GM23338 (cell line): Measurements from ENCODE around the gene ZBTB8B. TPM values are rescaled to one million over a fixed set of nuclear protein-coding genes. Genes with fewer than 3 reads are reported as not detected.

Experiments used
- ATAC-seq: fragments of 200-7000 bp; cut with Tn5 transposase; 3 replicates; pipeline ENCODE4 v1.9.1; 2020
- DNase-seq: peaks from one replicate; pipeline ENCODE4 v3.0.0-alpha.2; 2015; ENCODE audit warnings: low spot score
- H2AFZ ChIP-seq: fragments of 200-600 bp; sonication (generic); 2 replicates; pipeline ENCODE4 v1.8.0; 2016; ENCODE audit warnings: antibody characterized with exemption, mild to moderate bottlenecking, moderate library complexity
- H3F3A ChIP-seq: fragments of 200-600 bp; sonication (generic); replicated peaks from 2 replicates; pipeline ENCODE4 v1.8.0; 2017; ENCODE audit warnings: antibody characterized with exemption, mixed run types, low read depth
- H3K27ac ChIP-seq: fragments of 200-600 bp; sonication (generic); 2 replicates; pipeline ENCODE4 v1.6.1; 2016; ENCODE audit warnings: low read depth
- H3K27me3 ChIP-seq: fragments of 200-600 bp; sonication (generic); 2 replicates; pipeline ENCODE4 v1.8.0; 2016; ENCODE audit warnings: mild to moderate bottlenecking, mixed run types, moderate library complexity; ENCODE audit not compliant: insufficient read depth
- H3K36me3 ChIP-seq: fragments of 200-600 bp; sonication (generic); 2 replicates; pipeline ENCODE4 v1.8.0; 2016; ENCODE audit warnings: mild to moderate bottlenecking; ENCODE audit not compliant: insufficient read depth
- H3K4me1 ChIP-seq: fragments of 200-600 bp; sonication (generic); 2 replicates; pipeline ENCODE4 v1.8.0; 2016; ENCODE audit warnings: mild to moderate bottlenecking, moderate library complexity; ENCODE audit not compliant: insufficient read depth
- H3K4me2 ChIP-seq: fragments of 200-600 bp; sonication (generic); 2 replicates; pipeline ENCODE4 v1.7.1; 2017; ENCODE audit warnings: mixed run types
- H3K4me3 ChIP-seq: fragments of 200-600 bp; sonication (generic); 2 replicates; pipeline ENCODE4 v1.6.1; 2016; ENCODE audit warnings: mixed run types
- H3K79me2 ChIP-seq: fragments of 200-600 bp; sonication (generic); replicated peaks from 2 replicates; pipeline ENCODE4 v1.8.0; 2017; ENCODE audit warnings: mild to moderate bottlenecking; ENCODE audit not compliant: insufficient read depth
- H3K9me2 ChIP-seq: fragments of 200-600 bp; sonication (generic); 2 replicates; pipeline ENCODE4 v1.8.0; 2017; ENCODE audit not compliant: insufficient read depth
- H4K20me1 ChIP-seq: fragments of 200-600 bp; sonication (generic); replicated peaks from 2 replicates; pipeline ENCODE4 v1.8.0; 2017; ENCODE audit warnings: mild to moderate bottlenecking; ENCODE audit not compliant: insufficient read depth
- H3K27ac Mint-ChIP-seq: 2 replicates; pipeline ENCODE4 v1.8.0; 2020; ENCODE audit warnings: inconsistent platforms, mild to moderate bottlenecking, moderate library complexity, mixed read lengths
- H3K27me3 Mint-ChIP-seq: 3 replicates; pipeline ENCODE4 v1.8.0; 2022; ENCODE audit warnings: low read depth, mild to moderate bottlenecking, moderate library complexity, mixed read lengths, inconsistent platforms; ENCODE audit not compliant: insufficient read depth, poor library complexity
- H3K36me3 Mint-ChIP-seq: 3 replicates; pipeline ENCODE4 v1.8.0; 2021; ENCODE audit warnings: low read depth, mild to moderate bottlenecking, inconsistent platforms, moderate library complexity, mixed read lengths
- H3K4me1 Mint-ChIP-seq: 3 replicates; pipeline ENCODE4 v1.8.0; 2020; ENCODE audit warnings: mild to moderate bottlenecking, inconsistent platforms, mixed read lengths
- H3K4me3 Mint-ChIP-seq: 3 replicates; pipeline ENCODE4 v1.8.0; 2021; ENCODE audit warnings: moderate library complexity, mild to moderate bottlenecking, inconsistent platforms, mixed read lengths
- H3K9me3 Mint-ChIP-seq: 3 replicates; pipeline ENCODE4 v1.8.0; 2020; ENCODE audit warnings: moderate library complexity, mild to moderate bottlenecking, inconsistent platforms, mixed read lengths
- CREB1 ChIP-seq: fragments of 250-450 bp; sonication (Bioruptor Pico); IDR thresholded peaks from 2 replicates; pipeline ENCODE4 v1.5.0; 2020; ENCODE audit warnings: low read depth, mild to moderate bottlenecking, moderate library complexity
- ETS1 ChIP-seq: IDR thresholded peaks from 2 replicates; pipeline ENCODE4 v1.6.1; 2016; ENCODE audit warnings: antibody characterized with exemption
- JUNB ChIP-seq: IDR thresholded peaks from one replicate; pipeline ENCODE4 v1.6.1; 2016; ENCODE audit warnings: antibody characterized with exemption; ENCODE audit not compliant: unreplicated experiment
- POLR2AphosphoS5 ChIP-seq: IDR thresholded peaks from 2 replicates; pipeline ENCODE4 v1.6.1; 2016; ENCODE audit warnings: antibody characterized with exemption, low read depth
- ZNF331 ChIP-seq: fragments of 250-450 bp; sonication (Bioruptor Pico); IDR thresholded peaks from 2 replicates; pipeline ENCODE4 v1.5.0; 2020; ENCODE audit warnings: low read depth, mild to moderate bottlenecking, moderate library complexity
- ZNF462 ChIP-seq: fragments of 250-450 bp; sonication (Bioruptor Pico); IDR thresholded peaks from 2 replicates; pipeline ENCODE4 v1.5.0; 2020; ENCODE audit warnings: mild to moderate bottlenecking, moderate library complexity
- polyA plus RNA-seq: library from polyadenylated mRNA; unstranded; fragments of >200 nt; fragmentation: Nextera tagmentation; extraction: Ambion mirVana; gene quantifications from 2 replicates; pipeline ENCODE4 v1.2.1, GENCODE V29; 2016
- total RNA-seq: library from RNA; depleted of rRNA; stranded (reverse); fragments of >200 nt; shearing (Covaris generic); gene quantifications from 2 replicates; pipeline ENCODE4 v1.2.3, GENCODE V29; 2014

Gene ZBTB8B
- total and polyA plus RNA-seq, 2 experiments from 2014 or later: 0.95 to 4.2 TPM

- TF ChIP-seq ZNF462 (no peak), POLR2AphosphoS5 (no peak)
Measured at GRCh38 chr1:32474954-32475353, 10.1 kb downstream of the ZBTB8B start (continued).

GRCh38 chr1:32480003-32480402 lies 15.1 kb downstream of the ZBTB8B start:
- Histone ChIP-seq H3K4me2 (no peak overlapping the region), H2AFZ (no peak overlapping the region), H3K27ac (no peak overlapping the region), H3K4me3 (no peak overlapping the region), H3K36me3 (no peaks in the 10 kb centered on the region), H3K79me2 (no peaks in the 10 kb centered on the region), H3K9me2 (no peaks in the 10 kb centered on the region), H3F3A (no peaks in the 10 kb centered on the region), H3K27me3 (no peaks in the 10 kb centered on the region), H4K20me1 (no peaks in the 10 kb centered on the region; the same call in 1 of the 2 replicates), H3K4me1 (no peaks in the 10 kb centered on the region; the same call in 1 of the 2 replicates)
- peaks cover 4% of the 10 kb centered on the region for H3K27me3 Mint-ChIP-seq
- no peak for DNase-seq
- H3K9me3 Mint-ChIP-seq: no peaks in the 10 kb centered on the region
- H3K4me3 Mint-ChIP-seq: no peak overlapping the region
- peaks cover 4% of the 10 kb centered on the region; the same call in 2 of the 3 replicates for H3K4me1 Mint-ChIP-seq
- no peak overlapping the region for H3K27ac Mint-ChIP-seq
- H3K36me3 Mint-ChIP-seq: peaks cover 11% of the 10 kb centered on the region
- ATAC-seq: peak; percentile 80
- TF ChIP-seq ETS1: no peak
- TF ChIP-seq ZNF331 (CRISPR knock-in tag): no peak
- TF ChIP-seq JUNB: no peak
- no peak for TF ChIP-seq CREB1
